Right atrium auricular region (tissue), 2 donors: ENCODE data around the gene RTN4RL1. TPM values are rescaled to one million over a fixed set of nuclear protein-coding genes. Genes with fewer than 3 reads are reported as not detected.
A peak's percentile ranks its signal among the peaks of the same experiment; 100 is the strongest.

ENCODE experiments used
- DNase-seq: peaks from one replicate; pipeline ENCODE4 v3.0.0-alpha.2; 2019; ENCODE audit warnings: low spot score
- H3K27ac ChIP-seq, 2 donors: fragments of 200-600 bp; sonication (generic); 1 replicate in 1 of 2; 2 replicates in 1 of 2; pipeline ENCODE4 v1.5.1; 2016 to 2019
- H3K27me3 ChIP-seq, 2 donors: fragments of 200-600 bp; sonication (generic); one replicate each; pipeline versions ENCODE4 v1.5.1 to v1.6.0; 2017 to 2019
- H3K36me3 ChIP-seq: fragments of 200-600 bp; sonication (generic); one replicate; pipeline ENCODE4 v1.5.1; 2016
- H3K4me1 ChIP-seq, 2 donors: fragments of 200-600 bp; sonication (generic); one replicate each; pipeline versions ENCODE4 v1.5.1 to v1.6.0; 2017 to 2019
- H3K4me3 ChIP-seq, 2 donors: fragments of 200-600 bp; sonication (generic); 1 replicate in 1 of 2; 2 replicates in 1 of 2; pipeline ENCODE4 v1.5.1; 2017 to 2019; ENCODE audit warnings: mild to moderate bottlenecking in 1 of 2, moderate library complexity in 1 of 2
- H3K9me3 ChIP-seq, 2 donors: fragments of 200-600 bp; sonication (generic); one replicate each; pipeline ENCODE4 v1.5.1; 2019
- CTCF ChIP-seq, 2 donors: fragments of 200-600 bp; sonication (generic); IDR thresholded peaks; one replicate each; pipeline ENCODE4 v1.5.1; 2019; ENCODE audit warnings: antibody characterized with exemption in 2 of 2
- total RNA-seq, 2 donors: library from RNA; depleted of rRNA; stranded (reverse); fragments of >200 nt; gene quantifications; one replicate each; pipeline ENCODE4 v1.1.0, GENCODE V29; 2016

RTN4RL1 gene
- total RNA-seq, 2 donors from 2014 or later, result 1.8 to 5.0 TPM

- no peak overlapping the region for H3K4me3 ChIP-seq
- no peaks in the 10 kb centered on the region for H3K27me3 ChIP-seq
- H3K36me3 ChIP-seq, result no peaks in the 10 kb centered on the region
- DNase-seq, result no peak
- peak overlapping the region; percentile 8 to 62 for H3K27ac ChIP-seq
- H3K4me1 ChIP-seq, result peaks cover 0 to 28% of the 10 kb centered on the region in 2 donors
- no peaks in the 10 kb centered on the region for H3K9me3 ChIP-seq
- peak in 1 of 2 donors; percentile 13 for TF ChIP-seq CTCF (IDR thresholded peaks at IDR 0.05)
Observed at GRCh38 chr17:1905190-1905913, 119.8 kb downstream of the RTN4RL1 start.

GRCh38 chr17:1904273-1905182 is 120.6 kb downstream of the RTN4RL1 start:
- Histone ChIP-seq H3K4me1 (peaks cover 0 to 28% of the 10 kb centered on the region in 2 donors), H3K4me3 (no peak overlapping the region), H3K27me3 (no peaks in the 10 kb centered on the region), H3K9me3 (no peaks in the 10 kb centered on the region), H3K27ac (peak overlapping the region; percentile 8 to 62), H3K36me3 (no peaks in the 10 kb centered on the region)
- no peak for TF ChIP-seq CTCF (IDR thresholded peaks at IDR 0.05)
- no peak for DNase-seq

- no peak overlapping the region for H3K4me3 ChIP-seq
- TF ChIP-seq CTCF (IDR thresholded peaks at IDR 0.05), result no peak
- DNase-seq, result no peak
- no peaks in the 10 kb centered on the region for H3K27me3 ChIP-seq
- peaks cover 0 to 4% of the 10 kb centered on the region in 2 donors for H3K4me1 ChIP-seq
- peaks cover 39% of the 10 kb centered on the region for H3K36me3 ChIP-seq
- no peaks in the 10 kb centered on the region for H3K9me3 ChIP-seq
- no peak overlapping the region for H3K27ac ChIP-seq
Observed at GRCh38 chr17:1899403-1900000, 125.6 kb downstream of the RTN4RL1 start.

- H3K4me1 ChIP-seq, result no peaks in the 10 kb centered on the region
- H3K36me3 ChIP-seq, result peaks cover 45% of the 10 kb centered on the region
- H3K27ac ChIP-seq, result no peak overlapping the region
- DNase-seq, result no peak
- no peak overlapping the region for H3K4me3 ChIP-seq
- TF ChIP-seq CTCF (IDR thresholded peaks at IDR 0.05), result no peak
- H3K27me3 ChIP-seq, result no peaks in the 10 kb centered on the region
- H3K9me3 ChIP-seq, result no peaks in the 10 kb centered on the region
Observed at GRCh38 chr17:1898872-1899271, 126.3 kb downstream of the RTN4RL1 start.

GRCh38 chr17:1898332-1898731 is 126.8 kb downstream of the RTN4RL1 start:
- DNase-seq, result no peak
- Histone ChIP-seq H3K4me1 (no peaks in the 10 kb centered on the region), H3K36me3 (peaks cover 50% of the 10 kb centered on the region), H3K4me3 (no peak overlapping the region), H3K27ac (no peak overlapping the region), H3K27me3 (no peaks in the 10 kb centered on the region), H3K9me3 (no peaks in the 10 kb centered on the region)
- TF ChIP-seq CTCF (IDR thresholded peaks at IDR 0.05), result no peak
